Spleen (tissue), 11 donors: ENCODE results near the gene KIAA1328. TPM values are rescaled to one million over a fixed set of nuclear protein-coding genes. Genes with fewer than 3 reads are reported as not detected.

ENCODE experiments used
- DNase-seq: peaks from one replicate; pipeline ENCODE4 v3.0.0-alpha.2; 2020
- H3K27ac ChIP-seq, 8 donors: fragments of 200-600 bp; sonication (generic) in 7 of 8; 1 replicate in 4 of 8; 2 replicates in 4 of 8; pipeline versions ENCODE4 v1.5.0 to v1.8.0; 2016 to 2021; ENCODE audit warnings: inconsistent platforms in 4 of 8, mild to moderate bottlenecking in 4 of 8, moderate library complexity in 1 of 8
- H3K27me3 ChIP-seq, 7 donors: fragments of 200-600 bp; sonication (generic) in 6 of 7; replicated peaks in 1 of 7; 1 replicate in 4 of 7; 2 replicates in 3 of 7; pipeline versions ENCODE4 v1.5.0 to v1.8.0; 2016 to 2021; ENCODE audit warnings: inconsistent platforms in 3 of 7, mild to moderate bottlenecking in 1 of 7
- H3K36me3 ChIP-seq, 6 donors: fragments of 200-600 bp; sonication (generic) in 5 of 6; 1 replicate in 4 of 6; 2 replicates in 2 of 6; pipeline versions ENCODE4 v1.5.0 to v1.8.0; 2016 to 2021; ENCODE audit warnings: inconsistent platforms in 2 of 6
- H3K4me1 ChIP-seq, 6 donors: fragments of 200-600 bp; sonication (generic) in 5 of 6; 1 replicate in 3 of 6; 2 replicates in 3 of 6; pipeline versions ENCODE4 v1.5.0 to v1.8.0; 2016 to 2021; ENCODE audit warnings: inconsistent platforms in 3 of 6
- H3K4me3 ChIP-seq, 8 donors: fragments of 200-600 bp; sonication (generic) in 7 of 8; 1 replicate in 4 of 8; 2 replicates in 4 of 8; pipeline versions ENCODE4 v1.5.0 to v1.8.0; 2016 to 2021; ENCODE audit warnings: inconsistent platforms in 4 of 8, mild to moderate bottlenecking in 4 of 8, moderate library complexity in 2 of 8
- H3K9me3 ChIP-seq, 8 donors: fragments of 200-600 bp; sonication (generic) in 7 of 8; 1 replicate in 4 of 8; 2 replicates in 4 of 8; pipeline versions ENCODE4 v1.5.0 to v1.8.0; 2016 to 2021; ENCODE audit warnings: inconsistent platforms in 4 of 8
- CTCF ChIP-seq, 11 experiments: fragments of 200-600 bp in 7 of 11; fragments of 450-650 bp in 4 of 11; sonication (generic) in 4 of 11; IDR thresholded peaks in 8 of 11; conservative IDR thresholded peaks in 3 of 11; 1 replicate in 7 of 11; 2 replicates in 4 of 11; pipeline versions ENCODE4 v1.4.0 to v1.8.0; 2016 to 2021; ENCODE audit warnings: antibody characterized with exemption in 11 of 11, inconsistent platforms in 4 of 11, mild to moderate bottlenecking in 1 of 11
- POLR2A ChIP-seq, 3 donors: fragments of 450-650 bp; IDR thresholded peaks; one replicate each; pipeline ENCODE4 v1.5.1; 2017; ENCODE audit warnings: antibody characterized with exemption in 3 of 3, mild to moderate bottlenecking in 1 of 3
- POLR2AphosphoS5 ChIP-seq, 3 donors: sonication (generic); formaldehyde crosslinking; IDR thresholded peaks; one replicate each; pipeline ENCODE4 v1.5.1; 2017; ENCODE audit warnings: antibody characterized with exemption in 3 of 3
- WGBS, 5 donors: extraction: QIAGEN DNeasy Blood & Tissue Kit in 3 of 5; methylation state at CpG; one replicate each; pipeline versions ENCODE4 v1.1.5 to v1.1.7; 2013 to 2018; 5-methylcytosine and 5-hydroxymethylcytosine counted together
- intact Hi-C: fragments of 100-400 bp; cut with DNase I; formaldehyde crosslinking; loops from one replicate; pipeline ENCODE4 v1.15.0; 2023; ENCODE audit warnings: low total_unique reads
- polyA plus RNA-seq, 3 donors: library from polyadenylated mRNA; stranded (reverse); fragments of 200-250 nt; gene quantifications; one replicate each; pipeline ENCODE4 v1.2.1, GENCODE V29; 2013
- total RNA-seq, 7 donors: library from RNA; depleted of rRNA in 3 of 7; stranded (reverse); fragments of >200 nt in 3 of 7; fragmentation: NEBNext Ultra II Directional in 4 of 7; extraction: Animal tissue kit (Norgen Biotek cat#: 25700) in 4 of 7; gene quantifications; one replicate each; pipeline versions ENCODE4 v1.1.0 to v1.2.1, GENCODE V29; 2016 to 2021
- donor health status: healthy with polysubstance abuse.
- donor health status: DM: no; HTN: no; CAD: no; lungs with moderate emphysema.
- donor health status: DM: no; HTN: no; CAD: no.
- donor health status: Bipolar disorder and iron deficiency.
- donor health status: healthy.
- donor health status: DM: no; HTN: no; CAD: no.
- donor health status: DM: yes; HTN: yes; CAD: no.

KIAA1328 gene
- total and polyA plus RNA-seq, 10 donors = 1.9 to 27.1 (median 14.9) TPM

GRCh38 chr18:37175727-37176620 is 347.0 kb downstream of the KIAA1328 start:
- TF ChIP-seq POLR2AphosphoS5 (IDR thresholded peaks at IDR 0.05) (no peak), POLR2A (IDR thresholded peaks at IDR 0.05) (no peak), CTCF (IDR thresholded peaks at IDR 0.05 in 8 of 11, conservative IDR thresholded peaks at IDR 0.05 in 3 of 11) (no peak)
- no peak for DNase-seq
- no peaks in the 10 kb centered on the region for H3K27me3 ChIP-seq
- WGBS, 5 donors = 85 to 100% (median 96%) methylated on average over 1 of the region's 1 CpG
- intact Hi-C loops = no loop called here
- H3K36me3 ChIP-seq = peaks cover 0 to 26% (median 2%) of the 10 kb centered on the region in 6 donors
- H3K9me3 ChIP-seq = no peaks in the 10 kb centered on the region
- no peaks in the 10 kb centered on the region for H3K4me1 ChIP-seq
- H3K27ac ChIP-seq = no peak overlapping the region
- no peak overlapping the region for H3K4me3 ChIP-seq

- H3K4me3 ChIP-seq = no peak overlapping the region
- DNase-seq = no peak
- no peaks in the 10 kb centered on the region for H3K9me3 ChIP-seq
- H3K27ac ChIP-seq = no peak overlapping the region
- H3K4me1 ChIP-seq = no peaks in the 10 kb centered on the region
- no peaks in the 10 kb centered on the region for H3K27me3 ChIP-seq
- intact Hi-C loops = no loop called here
- H3K36me3 ChIP-seq = peaks cover 0 to 26% (median 2%) of the 10 kb centered on the region in 6 donors
- TF ChIP-seq POLR2AphosphoS5 (IDR thresholded peaks at IDR 0.05) (no peak), POLR2A (IDR thresholded peaks at IDR 0.05) (no peak), CTCF (IDR thresholded peaks at IDR 0.05 in 8 of 11, conservative IDR thresholded peaks at IDR 0.05 in 3 of 11) (no peak)
Observed at GRCh38 chr18:37176621-37176934, 347.7 kb downstream of the KIAA1328 start.

GRCh38 chr18:37179384-37179783 is 350.5 kb downstream of the KIAA1328 start:
- Histone ChIP-seq H3K4me3 (no peak overlapping the region), H3K27me3 (no peaks in the 10 kb centered on the region), H3K9me3 (no peaks in the 10 kb centered on the region), H3K36me3 (peaks cover 0 to 11% (median 0%) of the 10 kb centered on the region in 6 donors), H3K4me1 (no peaks in the 10 kb centered on the region), H3K27ac (no peak overlapping the region)
- intact Hi-C loops = no loop called here
- DNase-seq = no peak
- TF ChIP-seq POLR2A (IDR thresholded peaks at IDR 0.05) = no peak
- no peak for TF ChIP-seq POLR2AphosphoS5 (IDR thresholded peaks at IDR 0.05)
- no peak for TF ChIP-seq CTCF (IDR thresholded peaks at IDR 0.05 in 8 of 11, conservative IDR thresholded peaks at IDR 0.05 in 3 of 11)

GRCh38 chr18:37180086-37180485 is 351.2 kb downstream of the KIAA1328 start:
- Histone ChIP-seq H3K4me1 (no peaks in the 10 kb centered on the region), H3K27me3 (no peaks in the 10 kb centered on the region), H3K4me3 (no peak overlapping the region), H3K27ac (no peak overlapping the region), H3K36me3 (peaks cover 0 to 6% (median 0%) of the 10 kb centered on the region in 6 donors), H3K9me3 (no peaks in the 10 kb centered on the region)
- intact Hi-C loops = no loop called here
- 88 to 94% (median 90%) methylated on average over 5 of the region's 5 CpGs for WGBS, 5 donors
- no peak for TF ChIP-seq POLR2A (IDR thresholded peaks at IDR 0.05)
- no peak for TF ChIP-seq CTCF (IDR thresholded peaks at IDR 0.05 in 8 of 11, conservative IDR thresholded peaks at IDR 0.05 in 3 of 11)
- no peak for TF ChIP-seq POLR2AphosphoS5 (IDR thresholded peaks at IDR 0.05)
- DNase-seq = no peak
